GM19193 (cell line): Measurements from ENCODE around the gene HP1BP3.

ENCODE experiments used
- POLR2A ChIP-seq: IDR thresholded peaks from 4 replicates; pipeline ENCODE4 v1.6.1; 2011; ENCODE audit not compliant: insufficient read depth, insufficient read length; ENCODE audit errors: extremely low read depth

Gene HP1BP3

GRCh38 chr1:20732588-20733359 is 54.3 kb downstream of the HP1BP3 start, which contains the start of gene SH2D5:
SH2D5 (minus strand) TSS chr1:20732703; CDS start chr1:20728044, 4,659 bp downstream.
- TF ChIP-seq POLR2A, result peak; percentile 30

DNA sequence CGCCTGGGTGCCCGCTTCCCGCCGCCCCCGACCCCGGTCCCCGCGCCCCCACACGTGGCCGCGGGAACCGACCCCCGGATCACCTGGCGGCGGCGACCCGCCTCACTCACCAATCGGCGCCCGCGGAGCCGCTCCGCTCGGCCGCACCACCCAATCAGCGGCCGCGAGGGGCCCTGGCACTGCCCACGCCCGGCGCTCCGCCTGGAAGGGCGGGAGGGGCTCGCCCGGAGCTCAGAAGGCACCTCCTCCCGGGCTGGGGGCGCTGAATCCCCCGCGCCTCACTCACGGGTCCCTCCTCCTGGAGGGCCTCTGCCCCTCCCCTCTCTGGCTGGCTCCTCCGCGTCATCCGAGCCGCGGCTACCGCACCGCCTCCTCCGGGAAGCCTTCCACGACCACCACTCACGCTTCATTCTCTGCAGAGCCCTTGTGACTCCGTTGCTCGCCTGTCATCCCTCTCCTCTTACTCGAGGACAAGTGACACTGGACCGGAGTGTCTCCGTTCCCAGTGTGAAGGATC is 55.0 kb downstream of the HP1BP3 start:
- TF ChIP-seq POLR2A, result no peak

- TF ChIP-seq POLR2A, result no peak
Observed at GRCh38 chr1:20731057-20731991, 55.8 kb downstream of the HP1BP3 start.

GRCh38 chr1:20730690-20731056 is 56.4 kb downstream of the HP1BP3 start:
- TF ChIP-seq POLR2A, result no peak

DNA sequence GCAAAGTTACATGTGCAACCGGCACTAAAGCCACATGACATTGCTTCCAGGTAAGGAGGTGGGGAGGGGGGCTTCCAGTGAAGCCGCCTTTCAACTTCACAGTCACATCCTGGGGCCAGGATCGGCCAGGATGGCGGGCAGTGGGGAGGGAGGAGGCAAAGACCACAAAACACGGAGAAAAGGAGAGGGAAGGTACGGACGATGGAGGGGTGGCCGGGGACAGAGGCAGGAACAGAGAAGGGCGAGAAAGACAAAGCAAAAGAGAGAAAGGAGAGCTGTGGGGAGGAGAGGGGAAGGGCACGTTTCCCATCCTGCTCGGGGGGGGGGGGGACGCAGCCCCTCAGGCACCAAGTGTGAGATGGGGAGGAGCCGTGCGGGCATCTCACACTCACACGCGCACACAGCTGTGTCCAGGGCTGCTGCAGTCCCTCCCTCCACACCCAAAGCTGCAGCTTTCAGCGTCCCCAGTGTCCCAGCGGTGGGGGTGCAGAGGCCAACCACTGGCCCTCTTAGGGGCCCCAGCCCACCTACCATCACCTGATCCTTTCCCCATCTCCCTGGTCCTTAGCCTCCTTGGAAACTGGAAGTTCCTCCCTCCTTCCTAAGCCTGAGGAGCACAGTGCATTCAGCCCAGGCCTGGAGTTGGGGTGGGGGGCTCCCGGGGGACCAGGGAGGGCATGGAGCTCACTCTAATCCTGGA is 57.0 kb downstream of the HP1BP3 start:
- TF ChIP-seq POLR2A, result no peak

- TF ChIP-seq POLR2A, result no peak
Observed at GRCh38 chr1:20729155-20729931, 57.8 kb downstream of the HP1BP3 start.

DNA sequence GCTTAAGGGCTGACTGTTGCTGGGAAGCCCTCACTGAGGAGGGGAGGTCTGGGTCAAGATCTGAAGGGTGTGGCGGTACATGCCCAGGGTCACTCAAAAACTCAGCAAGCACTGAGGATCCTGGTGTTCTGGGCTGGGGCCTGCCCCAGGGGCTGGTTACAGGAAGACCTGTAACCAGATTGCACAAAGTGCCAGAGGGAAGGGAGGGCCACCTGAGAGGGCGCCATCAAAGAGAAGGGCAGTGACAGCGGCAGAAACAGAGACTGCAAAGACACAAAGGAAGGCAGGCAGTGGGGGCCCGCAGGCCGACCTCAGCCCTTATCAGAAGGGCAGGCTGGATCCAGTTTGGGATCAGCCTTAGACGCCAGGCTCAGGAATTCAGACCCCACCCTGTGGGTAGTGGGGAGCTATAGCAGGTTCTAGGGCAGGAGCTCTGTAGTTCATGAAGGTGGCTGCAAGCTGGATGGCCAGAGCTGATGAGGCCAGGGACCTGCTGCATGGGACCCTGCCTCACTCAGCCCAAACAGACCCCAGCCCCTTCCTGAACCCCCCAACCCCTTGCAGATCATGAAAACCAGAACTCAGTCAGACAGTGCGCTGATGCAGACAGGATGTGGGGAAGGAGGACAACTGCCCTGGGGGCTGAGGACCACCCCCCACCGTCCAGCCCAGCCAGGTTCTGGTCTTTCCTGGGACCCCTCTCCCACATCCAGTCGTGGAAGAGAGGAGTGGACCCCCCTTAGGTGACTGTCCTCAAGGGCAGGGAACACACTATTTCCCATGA is 58.5 kb downstream of the HP1BP3 start:
- no peak for TF ChIP-seq POLR2A

GRCh38 chr1:20727746-20728316 is 59.3 kb downstream of the HP1BP3 start:
- no peak for TF ChIP-seq POLR2A

- no peak for TF ChIP-seq POLR2A
Observed at GRCh38 chr1:20726932-20727745, 60.0 kb downstream of the HP1BP3 start.

DNA sequence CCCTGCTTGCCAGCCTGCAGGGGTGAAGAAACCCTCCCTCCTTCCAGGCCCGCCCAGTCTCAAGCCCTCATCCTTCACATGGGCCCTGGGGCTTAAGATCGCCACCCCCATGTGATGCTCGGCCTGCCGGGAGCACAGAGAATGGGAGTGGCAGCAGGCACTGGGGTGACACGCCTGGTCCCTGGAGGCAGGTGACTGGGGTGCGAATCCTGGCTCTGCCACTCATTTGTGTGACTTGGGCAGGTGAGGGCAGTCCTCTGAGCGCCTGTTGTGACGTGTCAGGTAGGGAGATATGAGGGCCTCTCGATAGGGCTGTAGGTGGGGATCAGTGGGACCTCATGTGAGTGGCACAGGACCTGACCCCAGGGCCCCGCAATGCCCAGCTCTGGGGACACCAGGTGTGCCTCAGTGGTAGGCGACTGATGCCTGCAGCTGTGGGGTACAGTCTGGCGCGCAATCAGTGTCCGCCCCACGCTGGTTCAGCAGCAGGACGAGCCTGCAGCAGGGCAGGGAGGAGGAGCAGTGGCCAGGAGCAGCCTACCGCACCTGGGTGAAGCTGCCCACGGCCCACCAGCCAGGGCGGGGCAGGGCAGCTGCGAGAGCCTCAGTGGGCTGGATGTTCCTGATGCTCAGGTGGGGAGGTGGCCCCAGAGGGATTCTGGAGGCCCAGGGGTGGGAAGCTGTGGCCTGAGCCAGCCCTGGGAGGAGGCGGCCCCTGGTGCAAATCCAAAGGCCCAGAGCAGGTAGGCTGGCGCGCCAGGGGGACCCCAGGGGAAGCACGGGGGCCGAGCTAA is 60.8 kb downstream of the HP1BP3 start:
- no peak for TF ChIP-seq POLR2A
